ENCODE results near the gene TBC1D20. TPM values are rescaled to one million over a fixed set of nuclear protein-coding genes. Genes with fewer than 3 reads are reported as not detected.
"Not testable (repeated sequence)": the region's sequence is repeated elsewhere in the genome, so short reads cannot be mapped to it uniquely, and the experiment has no call there.

Gene TBC1D20
- total and polyA plus RNA-seq, 3 experiments from 2014 or later, result 24.6 to 28.6 (median 25.0) TPM

GRCh38 chr20:454951-455350, 7.4 kb downstream of the TBC1D20 start:
- no peaks in the 10 kb centered on the region for H3K27me3 ChIP-seq (ENCODE audit: insufficient read depth, low read length, poor library complexity, severe bottlenecking)
- CTCF ChIA-PET, result no interaction called here

GRCh38 chr20:452021-452420, 10.3 kb downstream of the TBC1D20 start:
- H3K27ac Mint-ChIP-seq; H3K27me3 ChIP-seq (ENCODE audit: insufficient read depth, low read length, poor library complexity, severe bottlenecking); H3K27me3 Mint-ChIP-seq; CTCF ChIA-PET; H3K4me1 ChIP-seq (ENCODE audit: insufficient read depth, low read length); H3K4me3 ChIP-seq (ENCODE audit: low read length); H3K4me3 Mint-ChIP-seq; H3K36me3 ChIP-seq (ENCODE audit: insufficient read depth, low read length); POLR2A ChIA-PET; H3K27ac ChIP-seq (ENCODE audit: low read depth, low read length); DNase-seq; H3K9me3 ChIP-seq (ENCODE audit: low read length); H3K9me3 Mint-ChIP-seq: not testable (repeated sequence)
- Mint-ChIP-seq H3K4me1 (peaks cover 16 to 43% (median 21%) of the 10 kb centered on the region in 3 donors), H3K36me3 (peaks cover 0 to 19% (median 6%) of the 10 kb centered on the region in 3 donors)

More at GRCh38 chr20:454951-455350, 7.4 kb downstream of the TBC1D20 start:
- peaks cover 0 to 15% (median 2%) of the 10 kb centered on the region in 3 donors for H3K36me3 Mint-ChIP-seq
- Histone ChIP-seq H3K4me3 (ENCODE audit: low read length) (no peak overlapping the region), H3K9me3 (ENCODE audit: low read length) (no peaks in the 10 kb centered on the region), H3K4me1 (ENCODE audit: insufficient read depth, low read length) (peaks cover 14% of the 10 kb centered on the region), H3K27ac (ENCODE audit: low read depth, low read length) (no peak overlapping the region), H3K36me3 (ENCODE audit: insufficient read depth, low read length) (peaks cover 4% of the 10 kb centered on the region)
- H3K27me3 Mint-ChIP-seq, result no peaks in the 10 kb centered on the region
- H3K4me1 Mint-ChIP-seq, result peaks cover 26 to 57% (median 44%) of the 10 kb centered on the region in 3 donors
- no peak for DNase-seq
- no peaks in the 10 kb centered on the region for H3K9me3 Mint-ChIP-seq
- no peak overlapping the region for H3K27ac Mint-ChIP-seq
- POLR2A ChIA-PET, result no interaction called here
- H3K4me3 Mint-ChIP-seq, result no peak overlapping the region

- ChIA-PET POLR2A (interaction anchor here (0.5 kb wide), 1 partner anchor 39 kb away, joined by 9 read pairs; no protein-coding TSS in a partner anchor), CTCF (no interaction called here)
- Histone ChIP-seq H3K4me3 (ENCODE audit: low read length) (no peak overlapping the region), H3K4me1 (ENCODE audit: insufficient read depth, low read length) (no peaks in the 10 kb centered on the region), H3K27me3 (ENCODE audit: insufficient read depth, low read length, poor library complexity, severe bottlenecking) (no peaks in the 10 kb centered on the region), H3K9me3 (ENCODE audit: low read length) (no peaks in the 10 kb centered on the region), H3K36me3 (ENCODE audit: insufficient read depth, low read length) (peaks cover 16% of the 10 kb centered on the region), H3K27ac (ENCODE audit: low read depth, low read length) (no peak overlapping the region)
- no peaks in the 10 kb centered on the region for H3K27me3 Mint-ChIP-seq
- peaks cover 0 to 65% (median 25%) of the 10 kb centered on the region in 3 donors for H3K36me3 Mint-ChIP-seq
- H3K4me1 Mint-ChIP-seq, result peaks cover 9 to 32% (median 18%) of the 10 kb centered on the region in 3 donors
- H3K9me3 Mint-ChIP-seq, result no peaks in the 10 kb centered on the region
- no peak for DNase-seq
- H3K4me3 Mint-ChIP-seq, result no peak overlapping the region
- peak overlapping the region in 3 of 8 donors; percentile 10 to 78 (median 29) for H3K27ac Mint-ChIP-seq
Observed at GRCh38 chr20:445514-446336, 16.6 kb downstream of the TBC1D20 start.

GRCh38 chr20:444862-445426, 17.4 kb downstream of the TBC1D20 start:
- no peaks in the 10 kb centered on the region for H3K9me3 ChIP-seq (ENCODE audit: low read length)
- peaks cover 3% of the 10 kb centered on the region for H3K4me1 ChIP-seq (ENCODE audit: insufficient read depth, low read length)
- Mint-ChIP-seq H3K36me3 (peaks cover 0 to 72% (median 25%) of the 10 kb centered on the region in 3 donors), H3K4me3 (no peak overlapping the region), H3K27ac (peak overlapping the region in 4 of 8 donors; percentile 10 to 78 (median 44)), H3K27me3 (no peaks in the 10 kb centered on the region), H3K9me3 (no peaks in the 10 kb centered on the region), H3K4me1 (peaks cover 10 to 30% (median 23%) of the 10 kb centered on the region in 3 donors)
- DNase-seq, result no peak
- no peaks in the 10 kb centered on the region for H3K27me3 ChIP-seq (ENCODE audit: insufficient read depth, low read length, poor library complexity, severe bottlenecking)
- H3K36me3 ChIP-seq (ENCODE audit: insufficient read depth, low read length), result peaks cover 16% of the 10 kb centered on the region
- POLR2A ChIA-PET, result interaction anchor here (0.5 kb wide), 1 partner anchor 39 kb away, joined by 9 read pairs; no protein-coding TSS in a partner anchor
- no peak overlapping the region for H3K4me3 ChIP-seq (ENCODE audit: low read length)
- CTCF ChIA-PET, result no interaction called here
- H3K27ac ChIP-seq (ENCODE audit: low read depth, low read length), result no peak overlapping the region

- ChIA-PET POLR2A (no interaction called here), CTCF (interaction anchor here (1.5 kb wide), 1 partner anchor 46 kb away, joined by 3 read pairs; no protein-coding TSS in a partner anchor)
- DNase-seq, result no peak
- Histone ChIP-seq H3K27ac (ENCODE audit: low read depth, low read length) (no peak overlapping the region), H3K4me1 (ENCODE audit: insufficient read depth, low read length) (peaks cover 11% of the 10 kb centered on the region), H3K4me3 (ENCODE audit: low read length) (no peak overlapping the region), H3K9me3 (ENCODE audit: low read length) (no peaks in the 10 kb centered on the region), H3K36me3 (ENCODE audit: insufficient read depth, low read length) (peaks cover 16% of the 10 kb centered on the region), H3K27me3 (ENCODE audit: insufficient read depth, low read length, poor library complexity, severe bottlenecking) (no peaks in the 10 kb centered on the region)
- no peak overlapping the region for H3K4me3 Mint-ChIP-seq
- peaks cover 0 to 72% (median 23%) of the 10 kb centered on the region in 3 donors for H3K36me3 Mint-ChIP-seq
- H3K9me3 Mint-ChIP-seq, result no peaks in the 10 kb centered on the region
- H3K4me1 Mint-ChIP-seq, result peaks cover 15 to 33% (median 26%) of the 10 kb centered on the region in 3 donors
- no peaks in the 10 kb centered on the region for H3K27me3 Mint-ChIP-seq
- H3K27ac Mint-ChIP-seq, result peak overlapping the region in 1 of 8 donors; percentile 64
Observed at GRCh38 chr20:444117-444516, 18.2 kb downstream of the TBC1D20 start.

GRCh38 chr20:443223-443775, 19.0 kb downstream of the TBC1D20 start:
- peak overlapping the region in 1 of 8 donors; percentile 54 for H3K27ac Mint-ChIP-seq
- CTCF ChIA-PET, result interaction anchor here (1.5 kb wide), 1 partner anchor 45 kb away, joined by 3 read pairs; no protein-coding TSS in a partner anchor

GRCh38 chr20:440636-441035, 21.7 kb downstream of the TBC1D20 start:
- Histone ChIP-seq H3K27me3 (ENCODE audit: insufficient read depth, low read length, poor library complexity, severe bottlenecking) (no peaks in the 10 kb centered on the region), H3K4me1 (ENCODE audit: insufficient read depth, low read length) (peaks cover 32% of the 10 kb centered on the region), H3K27ac (ENCODE audit: low read depth, low read length) (no peak overlapping the region), H3K36me3 (ENCODE audit: insufficient read depth, low read length) (peaks cover 20% of the 10 kb centered on the region), H3K4me3 (ENCODE audit: low read length) (no peak overlapping the region), H3K9me3 (ENCODE audit: low read length) (no peaks in the 10 kb centered on the region)
- Mint-ChIP-seq H3K4me1 (peaks cover 37 to 54% (median 52%) of the 10 kb centered on the region in 3 donors), H3K4me3 (no peak overlapping the region), H3K9me3 (no peaks in the 10 kb centered on the region), H3K27me3 (no peaks in the 10 kb centered on the region), H3K27ac (peak overlapping the region in 1 of 8 donors; percentile 63), H3K36me3 (peaks cover 0 to 76% (median 20%) of the 10 kb centered on the region in 3 donors)
- CTCF ChIA-PET, result no interaction called here
- no peak for DNase-seq
- POLR2A ChIA-PET, result no interaction called here

More at GRCh38 chr20:443223-443775, 19.0 kb downstream of the TBC1D20 start:
- peaks cover 16% of the 10 kb centered on the region for H3K36me3 ChIP-seq (ENCODE audit: insufficient read depth, low read length)
- H3K4me3 Mint-ChIP-seq, result no peak overlapping the region
- H3K27me3 ChIP-seq (ENCODE audit: insufficient read depth, low read length, poor library complexity, severe bottlenecking), result no peaks in the 10 kb centered on the region
- POLR2A ChIA-PET, result no interaction called here
- H3K9me3 ChIP-seq (ENCODE audit: low read length), result no peaks in the 10 kb centered on the region
- H3K4me1 Mint-ChIP-seq, result peaks cover 23 to 41% (median 34%) of the 10 kb centered on the region in 3 donors
- H3K4me1 ChIP-seq (ENCODE audit: insufficient read depth, low read length), result peaks cover 19% of the 10 kb centered on the region
- H3K27ac ChIP-seq (ENCODE audit: low read depth, low read length), result no peak overlapping the region
- H3K36me3 Mint-ChIP-seq, result peaks cover 0 to 75% (median 23%) of the 10 kb centered on the region in 3 donors
- H3K9me3 Mint-ChIP-seq, result no peaks in the 10 kb centered on the region
- no peaks in the 10 kb centered on the region for H3K27me3 Mint-ChIP-seq
- no peak for DNase-seq
- no peak overlapping the region for H3K4me3 ChIP-seq (ENCODE audit: low read length)

- Mint-ChIP-seq H3K27ac (peak overlapping the region in 2 of 8 donors; percentile 64 to 70), H3K4me3 (peak overlapping the region in 1 of 7 donors; percentile 17), H3K27me3 (no peaks in the 10 kb centered on the region), H3K9me3 (no peaks in the 10 kb centered on the region), H3K4me1 (peaks cover 39 to 59% (median 52%) of the 10 kb centered on the region in 3 donors), H3K36me3 (peaks cover 0 to 76% (median 21%) of the 10 kb centered on the region in 3 donors)
- Histone ChIP-seq H3K9me3 (ENCODE audit: low read length) (no peaks in the 10 kb centered on the region), H3K4me3 (ENCODE audit: low read length) (no peak overlapping the region), H3K36me3 (ENCODE audit: insufficient read depth, low read length) (peaks cover 25% of the 10 kb centered on the region), H3K4me1 (ENCODE audit: insufficient read depth, low read length) (peaks cover 36% of the 10 kb centered on the region), H3K27ac (ENCODE audit: low read depth, low read length) (no peak overlapping the region), H3K27me3 (ENCODE audit: insufficient read depth, low read length, poor library complexity, severe bottlenecking) (no peaks in the 10 kb centered on the region)
- DNase-seq, result no peak
- CTCF ChIA-PET, result no interaction called here
- POLR2A ChIA-PET, result no interaction called here
Observed at GRCh38 chr20:440148-440547, 22.2 kb downstream of the TBC1D20 start.
